Activated CD4-positive, alpha-beta T cell treated with anti-CD3 and anti-CD28 coated beads for 48 hours (primary cell): ENCODE measurements around the gene ARHGAP18.

ENCODE experiments used
- DNase-seq: peaks from one replicate; pipeline ENCODE4 v3.0.0-alpha.2; 2020

Gene ARHGAP18

DNA sequence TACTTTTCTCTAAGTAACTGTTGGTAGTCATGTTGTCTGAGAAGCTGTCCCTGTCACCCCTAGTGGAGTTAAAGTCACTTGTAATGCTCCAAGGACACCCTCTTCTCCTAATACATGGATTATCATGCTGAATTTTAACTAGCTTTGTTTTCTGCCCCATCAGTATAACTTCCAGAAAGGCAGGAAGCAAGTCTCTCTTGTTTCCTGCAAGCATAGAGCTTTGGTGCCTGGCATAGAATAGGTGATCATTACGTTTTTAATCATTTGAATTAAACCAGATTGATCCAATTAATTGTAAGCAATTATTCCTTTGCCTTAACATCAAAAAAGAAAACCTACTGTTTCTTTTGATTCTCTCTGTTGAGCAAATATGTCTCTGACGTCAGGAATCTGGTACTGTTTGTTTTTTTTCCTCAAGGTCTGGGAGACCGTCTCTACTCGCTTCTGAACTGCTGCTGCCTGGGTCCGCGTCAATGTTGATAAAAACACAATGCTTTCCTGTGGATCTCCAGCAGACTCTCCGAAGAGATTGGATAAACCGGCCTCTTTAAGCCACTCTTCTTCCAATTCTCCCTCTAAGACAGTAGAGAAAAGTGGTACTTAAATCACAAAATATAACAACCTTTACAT, 71.8 kb downstream of the ARHGAP18 start:
- no peak for DNase-seq

DNA sequence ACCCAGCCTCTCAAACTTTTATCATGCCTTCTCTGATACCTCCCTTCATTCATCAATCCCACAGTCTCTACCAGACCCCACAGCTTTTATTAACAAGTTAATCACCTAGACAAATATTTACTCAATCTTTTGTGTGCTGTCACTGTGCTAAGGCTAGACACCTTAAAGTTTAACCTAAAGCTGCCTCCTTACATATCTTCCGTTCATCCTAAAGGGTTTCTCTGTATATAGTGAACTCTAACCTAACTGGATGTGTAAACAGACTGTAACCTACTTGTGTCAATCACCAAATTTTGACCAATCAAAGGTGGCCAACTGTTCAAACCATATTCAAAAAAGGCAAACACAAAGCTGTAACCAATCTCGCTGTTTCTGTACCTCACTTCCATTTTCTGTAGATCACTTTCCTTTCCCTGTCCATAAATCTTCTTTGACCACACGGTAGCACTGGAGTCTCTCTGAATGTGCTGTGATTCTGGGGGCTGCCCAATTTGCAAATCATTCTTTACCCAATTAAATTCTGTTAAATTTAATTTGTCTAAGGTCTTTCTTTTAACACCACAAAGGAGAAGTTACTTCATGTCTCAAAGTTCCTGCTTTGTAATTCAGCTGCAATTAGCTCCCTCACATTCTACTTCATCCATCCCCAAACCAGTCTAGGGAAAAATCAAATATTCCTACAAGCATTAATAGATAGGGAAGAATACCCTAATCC, 72.5 kb downstream of the ARHGAP18 start:
- DNase-seq = no peak

GRCh38 chr6:129635396-129636130, 74.4 kb downstream of the ARHGAP18 start:
- DNase-seq = no peak

GRCh38 chr6:129634411-129635230, 75.4 kb downstream of the ARHGAP18 start:
- no peak for DNase-seq

DNA sequence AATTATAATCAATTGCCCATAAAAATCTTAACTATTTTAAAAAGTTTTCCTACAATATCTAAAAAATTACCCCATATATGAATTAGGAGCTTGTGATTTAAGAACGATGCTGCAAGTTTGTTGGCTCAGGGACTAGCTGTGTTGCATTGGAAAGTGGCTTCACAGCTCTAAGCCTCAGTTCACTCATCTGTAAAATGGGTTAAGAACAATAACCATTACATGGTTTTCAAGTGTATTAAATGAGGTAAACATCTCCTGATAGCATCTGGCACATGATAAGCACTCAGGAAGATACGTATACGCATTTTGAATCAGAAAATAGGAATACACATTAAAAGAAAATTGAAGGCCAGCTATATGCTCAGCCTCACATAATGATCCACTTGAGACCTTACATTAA, 76.4 kb downstream of the ARHGAP18 start:
- DNase-seq = no peak

DNA sequence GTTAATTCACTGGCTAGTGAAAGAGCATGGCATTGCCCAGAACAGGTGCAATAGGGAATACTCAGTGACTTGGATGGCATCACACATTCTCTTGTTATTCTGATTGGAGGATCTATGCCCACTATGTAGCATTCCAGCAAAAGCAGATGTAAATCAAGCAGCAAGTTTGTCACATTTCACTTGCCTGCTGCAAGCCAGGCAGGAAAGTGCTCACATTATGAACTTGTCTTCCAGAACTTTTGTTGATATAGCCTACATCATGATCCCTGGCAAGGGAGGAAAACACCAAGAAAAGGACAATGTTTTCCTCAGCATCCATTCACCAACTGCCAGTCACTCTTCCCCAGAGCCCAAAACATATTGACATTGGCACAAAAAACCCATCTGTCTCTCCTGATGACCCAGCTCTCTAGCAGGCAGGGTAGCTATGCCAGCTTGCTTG, 77.8 kb downstream of the ARHGAP18 start:
- no peak for DNase-seq

- peak; percentile 6 for DNase-seq
Observed at GRCh38 chr6:129631070-129631469, 78.9 kb downstream of the ARHGAP18 start.

- no peak for DNase-seq
Observed at GRCh38 chr6:129630596-129630995, 79.4 kb downstream of the ARHGAP18 start.

DNA sequence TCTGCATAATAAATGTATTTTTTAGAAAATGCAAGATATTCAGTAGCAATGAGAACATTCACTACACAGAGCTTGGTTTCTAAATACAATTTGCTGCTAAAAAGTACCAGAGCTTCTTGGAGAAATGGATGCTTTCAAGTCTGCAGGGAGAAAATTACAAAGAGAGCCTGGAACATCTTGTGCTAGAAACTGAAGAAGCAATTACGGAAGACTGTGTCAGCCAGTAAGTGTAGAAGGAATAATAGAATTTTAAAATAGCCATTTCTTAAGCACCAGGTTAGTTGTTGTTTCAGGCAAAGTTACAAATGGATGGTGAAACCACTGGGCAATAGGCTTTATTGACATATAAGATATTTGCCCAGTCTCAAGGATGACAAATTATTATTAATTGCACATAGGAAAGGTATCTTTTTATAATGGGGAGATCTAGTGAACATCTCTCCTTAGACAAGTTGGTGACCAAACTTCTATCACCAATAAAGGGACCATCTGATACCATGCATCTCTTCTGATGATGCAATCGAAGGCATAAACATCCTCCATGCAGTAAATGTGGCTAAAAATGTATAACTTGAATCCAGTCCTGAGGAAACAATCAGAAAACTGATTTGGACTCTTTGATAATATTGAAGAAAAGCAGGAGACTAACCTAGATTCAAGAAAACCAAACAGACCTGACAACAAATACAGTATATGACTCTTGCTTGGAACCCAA, 81.7 kb downstream of the ARHGAP18 start:
- DNase-seq = no peak

- DNase-seq = no peak
Observed at GRCh38 chr6:129624488-129624887, 85.5 kb downstream of the ARHGAP18 start.

DNA sequence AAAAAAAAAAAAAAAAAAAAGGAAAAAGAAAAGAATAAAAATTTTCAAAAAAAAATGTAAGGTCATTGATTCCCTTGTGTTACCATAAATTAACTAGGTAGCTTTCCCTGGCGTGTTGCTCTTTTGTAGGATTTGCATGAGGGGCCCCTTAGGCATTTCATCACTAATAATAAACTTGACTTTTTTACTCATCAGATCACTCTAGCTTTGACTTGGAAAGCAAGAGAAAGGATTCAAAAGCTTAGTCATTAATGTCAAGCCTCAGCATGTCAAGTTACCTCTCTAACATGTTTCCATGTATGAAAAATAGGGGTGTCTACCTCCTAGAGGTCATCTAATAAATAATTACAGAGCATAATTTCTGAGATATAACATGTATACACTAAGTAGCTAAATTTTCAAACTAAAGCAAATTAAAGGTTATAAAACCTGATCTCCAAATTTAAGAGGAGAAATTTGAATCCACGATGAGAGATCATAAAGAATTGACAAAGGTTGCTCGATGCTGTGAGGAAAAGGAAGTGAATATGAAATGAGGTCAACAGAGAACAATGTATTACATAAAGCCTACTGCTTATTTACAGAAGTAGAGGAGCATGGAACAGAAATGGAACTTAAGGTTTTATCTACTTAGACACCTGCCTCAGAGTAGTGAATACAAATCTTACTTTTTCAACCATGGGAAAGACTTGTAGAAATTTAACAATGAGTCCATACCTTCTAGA, 86.8 kb downstream of the ARHGAP18 start:
- DNase-seq = no peak

DNA sequence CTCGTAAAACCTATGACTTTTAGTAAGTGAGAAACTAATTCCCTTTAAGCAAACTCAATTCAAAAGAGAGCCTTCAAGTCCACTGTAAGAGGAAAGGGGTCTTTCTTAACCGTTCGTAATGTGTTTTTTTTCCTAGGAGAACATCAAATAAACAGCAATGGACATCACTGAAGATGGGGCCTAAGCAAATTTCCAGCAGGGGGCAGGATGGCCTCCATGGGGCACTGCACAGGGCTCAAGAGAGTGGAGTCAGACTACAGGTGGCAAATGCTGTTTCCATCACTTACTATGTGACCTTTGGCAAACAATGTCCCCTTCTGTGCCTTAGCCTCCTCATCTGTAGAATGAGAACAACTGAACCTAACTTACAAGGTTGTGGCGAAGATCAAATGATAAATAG, 88.7 kb downstream of the ARHGAP18 start:
- peak; percentile 51 for DNase-seq

DNA sequence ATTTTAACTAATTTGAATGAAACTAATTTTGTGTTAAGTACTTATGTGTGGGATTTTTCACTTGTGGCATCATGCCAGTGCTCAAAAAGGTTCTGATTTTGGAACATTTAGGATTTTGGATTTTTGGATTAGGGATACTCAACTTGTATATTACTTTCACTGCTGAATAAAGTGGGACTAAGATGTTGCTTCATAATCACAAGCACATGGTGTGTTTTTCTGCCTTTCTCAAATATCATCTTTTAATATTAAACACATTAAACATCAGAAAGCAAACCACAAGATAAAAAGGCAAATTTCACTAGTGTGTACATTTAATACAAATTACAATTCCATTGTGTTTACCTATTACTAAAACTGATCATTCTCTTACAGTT, 89.8 kb downstream of the ARHGAP18 start:
- DNase-seq = no peak

- no peak for DNase-seq
Observed at GRCh38 chr6:129619579-129620233, 90.3 kb downstream of the ARHGAP18 start.

- DNase-seq = no peak
Observed at GRCh38 chr6:129617986-129618385, 92.0 kb downstream of the ARHGAP18 start.

GRCh38 chr6:129615496-129615895, 94.5 kb downstream of the ARHGAP18 start:
- DNase-seq = no peak

- DNase-seq = no peak
Observed at GRCh38 chr6:129615020-129615419, 95.0 kb downstream of the ARHGAP18 start.

- DNase-seq = no peak
Observed at GRCh38 chr6:129614464-129614863, 95.5 kb downstream of the ARHGAP18 start.

DNA sequence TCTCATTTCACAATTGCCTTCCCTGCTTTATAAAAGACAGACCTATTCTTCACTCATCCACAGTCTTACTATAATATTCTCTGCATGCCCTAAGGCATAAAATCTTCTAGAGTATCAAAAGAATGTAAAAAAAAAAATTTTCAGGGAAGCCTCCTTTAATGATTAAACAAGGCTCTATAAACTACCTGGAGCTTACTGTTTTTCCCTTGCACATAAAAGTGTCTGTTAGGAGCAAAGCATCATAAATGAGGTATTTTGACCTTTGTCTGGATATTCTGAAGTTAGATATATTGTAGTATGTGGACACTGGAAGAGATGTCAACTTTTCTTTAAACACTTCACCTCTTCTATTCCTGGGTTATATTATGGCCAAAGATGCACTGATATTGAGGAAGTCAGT, 97.5 kb downstream of the ARHGAP18 start:
- DNase-seq = no peak

- DNase-seq = no peak
Observed at GRCh38 chr6:129609635-129610034, 100.3 kb downstream of the ARHGAP18 start.

DNA sequence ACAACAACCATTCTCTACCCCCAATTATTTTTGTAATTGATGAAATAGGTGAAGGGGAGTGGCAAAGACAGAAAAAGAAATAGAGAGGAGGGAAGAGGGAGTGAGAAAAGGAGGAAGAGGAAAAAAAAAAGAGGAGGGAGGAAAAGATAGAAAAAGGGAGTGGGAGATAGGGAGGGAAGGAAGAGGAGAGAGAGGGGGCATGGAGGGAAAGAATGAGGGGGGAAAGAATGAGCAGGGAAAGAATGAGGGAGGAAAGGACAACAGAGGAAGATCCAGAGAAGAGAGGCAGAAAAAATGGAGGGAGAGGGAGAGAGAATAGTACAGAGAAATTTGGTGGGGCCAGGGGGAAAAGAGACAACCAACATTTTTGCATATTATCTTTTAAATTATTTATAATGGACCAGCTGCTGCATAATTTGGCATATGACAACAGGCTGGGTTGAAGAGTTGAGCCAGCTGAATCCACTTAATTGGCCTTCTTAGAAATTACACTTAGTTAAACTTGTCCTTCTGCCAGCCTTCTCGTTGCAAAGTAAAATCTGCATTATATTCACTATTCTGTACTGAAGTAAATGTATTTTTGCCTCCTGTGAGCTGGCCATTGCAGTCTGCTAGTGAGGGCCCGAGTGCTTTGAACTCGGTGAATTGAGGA, 101.0 kb downstream of the ARHGAP18 start:
- no peak for DNase-seq
